Right atrium auricular region (tissue), 2 donors: Measurements from ENCODE around the gene IFIT2. TPM values are rescaled to one million over a fixed set of nuclear protein-coding genes. Genes with fewer than 3 reads are reported as not detected.

Experiments used
- DNase-seq: peaks from one replicate; pipeline ENCODE4 v3.0.0-alpha.2; 2019; ENCODE audit warnings: low spot score
- H3K27ac ChIP-seq, 2 donors: fragments of 200-600 bp; sonication (generic); 1 replicate in 1 of 2; 2 replicates in 1 of 2; pipeline ENCODE4 v1.5.1; 2016 to 2019
- H3K27me3 ChIP-seq, 2 donors: fragments of 200-600 bp; sonication (generic); one replicate each; pipeline versions ENCODE4 v1.5.1 to v1.6.0; 2017 to 2019
- H3K36me3 ChIP-seq: fragments of 200-600 bp; sonication (generic); one replicate; pipeline ENCODE4 v1.5.1; 2016
- H3K4me1 ChIP-seq, 2 donors: fragments of 200-600 bp; sonication (generic); one replicate each; pipeline versions ENCODE4 v1.5.1 to v1.6.0; 2017 to 2019
- H3K4me3 ChIP-seq, 2 donors: fragments of 200-600 bp; sonication (generic); 1 replicate in 1 of 2; 2 replicates in 1 of 2; pipeline ENCODE4 v1.5.1; 2017 to 2019; ENCODE audit warnings: mild to moderate bottlenecking in 1 of 2, moderate library complexity in 1 of 2
- H3K9me3 ChIP-seq, 2 donors: fragments of 200-600 bp; sonication (generic); one replicate each; pipeline ENCODE4 v1.5.1; 2019
- total RNA-seq, 2 donors: library from RNA; depleted of rRNA; stranded (reverse); fragments of >200 nt; gene quantifications; one replicate each; pipeline ENCODE4 v1.1.0, GENCODE V29; 2016
- TF ChIP-seq, protein P1 (sequence below), 2 donors: fragments of 200-600 bp; sonication (generic); IDR thresholded peaks; one replicate each; pipeline ENCODE4 v1.5.1; 2019; ENCODE audit warnings: antibody characterized with exemption in 2 of 2

IFIT2 gene
- total RNA-seq, 2 donors from 2014 or later = 2.6 TPM

DNA sequence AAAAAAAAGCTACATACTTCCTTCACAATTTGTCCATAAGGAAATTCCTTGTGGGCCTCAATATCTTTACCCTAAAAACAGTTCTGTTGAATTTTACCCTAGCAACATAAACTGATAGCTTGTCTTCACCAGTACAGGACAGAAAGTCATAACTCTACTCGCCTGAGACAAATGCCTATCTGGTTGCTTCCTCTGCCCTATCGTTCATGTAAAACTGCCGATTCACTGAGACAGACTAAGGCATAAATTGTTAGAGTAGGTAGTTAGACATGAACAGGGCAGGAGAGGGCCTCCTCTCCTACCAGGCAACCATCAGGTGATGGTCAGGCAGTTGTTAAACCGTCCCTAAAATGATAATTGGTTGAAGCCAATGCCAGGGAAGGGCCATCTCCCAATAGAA is 51.0 kb downstream of the IFIT2 start:
- Histone ChIP-seq H3K36me3 (no peaks in the 10 kb centered on the region), H3K27me3 (no peaks in the 10 kb centered on the region), H3K4me3 (no peak overlapping the region), H3K9me3 (no peaks in the 10 kb centered on the region), H3K27ac (peak overlapping the region in 1 of 2 donors; percentile 76), H3K4me1 (peaks cover 0 to 39% of the 10 kb centered on the region in 2 donors)
- no peak for DNase-seq
- TF ChIP-seq, protein P1, sequence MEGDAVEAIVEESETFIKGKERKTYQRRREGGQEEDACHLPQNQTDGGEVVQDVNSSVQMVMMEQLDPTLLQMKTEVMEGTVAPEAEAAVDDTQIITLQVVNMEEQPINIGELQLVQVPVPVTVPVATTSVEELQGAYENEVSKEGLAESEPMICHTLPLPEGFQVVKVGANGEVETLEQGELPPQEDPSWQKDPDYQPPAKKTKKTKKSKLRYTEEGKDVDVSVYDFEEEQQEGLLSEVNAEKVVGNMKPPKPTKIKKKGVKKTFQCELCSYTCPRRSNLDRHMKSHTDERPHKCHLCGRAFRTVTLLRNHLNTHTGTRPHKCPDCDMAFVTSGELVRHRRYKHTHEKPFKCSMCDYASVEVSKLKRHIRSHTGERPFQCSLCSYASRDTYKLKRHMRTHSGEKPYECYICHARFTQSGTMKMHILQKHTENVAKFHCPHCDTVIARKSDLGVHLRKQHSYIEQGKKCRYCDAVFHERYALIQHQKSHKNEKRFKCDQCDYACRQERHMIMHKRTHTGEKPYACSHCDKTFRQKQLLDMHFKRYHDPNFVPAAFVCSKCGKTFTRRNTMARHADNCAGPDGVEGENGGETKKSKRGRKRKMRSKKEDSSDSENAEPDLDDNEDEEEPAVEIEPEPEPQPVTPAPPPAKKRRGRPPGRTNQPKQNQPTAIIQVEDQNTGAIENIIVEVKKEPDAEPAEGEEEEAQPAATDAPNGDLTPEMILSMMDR (IDR thresholded peaks at IDR 0.05) = no peak

GRCh38 chr10:89355394-89355931 is 53.6 kb downstream of the IFIT2 start:
- Histone ChIP-seq H3K4me3 (no peak overlapping the region), H3K36me3 (no peaks in the 10 kb centered on the region), H3K4me1 (peaks cover 0 to 20% of the 10 kb centered on the region in 2 donors), H3K27me3 (no peaks in the 10 kb centered on the region), H3K9me3 (no peaks in the 10 kb centered on the region), H3K27ac (no peak overlapping the region)
- TF ChIP-seq, protein P1 (IDR thresholded peaks at IDR 0.05) = no peak
- DNase-seq = no peak

DNA sequence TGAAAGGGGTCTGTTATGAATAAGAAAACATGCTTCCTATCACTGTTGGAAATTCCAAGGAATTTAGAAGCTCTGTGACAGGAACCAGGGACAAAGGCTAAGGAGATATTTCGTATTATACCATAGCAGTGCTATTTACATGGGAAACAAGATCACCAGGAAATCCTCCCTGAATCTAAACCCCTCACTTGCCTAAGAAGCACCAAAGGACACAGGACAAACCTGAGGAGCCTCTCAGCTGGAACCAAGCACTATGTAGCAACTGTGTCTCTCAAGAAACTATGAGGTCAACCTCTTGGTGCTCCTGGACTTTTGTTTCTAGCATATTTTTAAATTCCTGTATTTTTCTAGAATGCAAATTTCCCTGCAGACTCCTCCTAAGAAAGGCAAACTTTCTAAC is 55.2 kb downstream of the IFIT2 start:
- H3K36me3 ChIP-seq = no peaks in the 10 kb centered on the region
- no peak overlapping the region for H3K27ac ChIP-seq
- DNase-seq = no peak
- no peaks in the 10 kb centered on the region for H3K27me3 ChIP-seq
- peaks cover 0 to 3% of the 10 kb centered on the region in 2 donors for H3K4me1 ChIP-seq
- no peak overlapping the region for H3K4me3 ChIP-seq
- H3K9me3 ChIP-seq = no peaks in the 10 kb centered on the region
- TF ChIP-seq, protein P1 (IDR thresholded peaks at IDR 0.05) = no peak

DNA sequence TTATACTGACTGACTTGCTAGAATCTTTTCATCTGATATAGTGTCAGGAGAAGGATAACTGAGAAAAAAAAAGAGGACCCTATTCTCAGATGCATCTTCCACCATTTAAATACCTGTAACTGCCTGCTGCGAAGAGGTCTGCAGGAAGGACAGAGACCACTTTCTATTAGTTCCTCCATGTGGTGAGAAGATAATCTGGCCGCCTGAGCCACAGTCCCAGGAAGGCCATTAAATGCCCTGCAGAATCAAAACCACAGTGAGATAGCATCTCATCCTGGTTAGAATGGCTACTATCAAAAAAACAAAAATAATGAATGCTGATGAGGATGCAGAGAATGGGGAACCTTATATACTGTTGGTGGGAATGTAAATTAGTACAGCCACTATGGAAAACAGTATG is 56.1 kb downstream of the IFIT2 start:
- H3K36me3 ChIP-seq = no peaks in the 10 kb centered on the region
- no peak overlapping the region for H3K4me3 ChIP-seq
- H3K27ac ChIP-seq = no peak overlapping the region
- TF ChIP-seq, protein P1 (IDR thresholded peaks at IDR 0.05) = no peak
- no peaks in the 10 kb centered on the region for H3K9me3 ChIP-seq
- H3K4me1 ChIP-seq = peaks cover 0 to 3% of the 10 kb centered on the region in 2 donors
- DNase-seq = no peak
- H3K27me3 ChIP-seq = no peaks in the 10 kb centered on the region

Other genes with a start within 250 kb of the IFIT2 start
- gene CH25H, start 94.7 kb upstream of the IFIT2 start, total RNA-seq = 1 to 10 TPM in 1 of 2 donors, under 1 TPM in 1; 0.98 to 1.8 TPM
- gene LIPA, start 50.3 kb upstream of the IFIT2 start, total RNA-seq = 10 to 100 TPM; 17.6 to 25.7 TPM
- 1 to 10 TPM; 6.3 to 6.5 TPM for gene IFIT3, start 26.0 kb downstream of the IFIT2 start, total RNA-seq
- gene IFIT1B, start 76.0 kb downstream of the IFIT2 start, total RNA-seq = under 1 TPM in 1 of 2 donors, not detected in 1; 0.24 TPM
- 10 to 100 TPM in 1 of 2 donors, 1 to 10 TPM in 1; 6.7 to 10.6 TPM for gene IFIT1, start 90.6 kb downstream of the IFIT2 start, total RNA-seq
- 10 to 100 TPM in 1 of 2 donors, 1 to 10 TPM in 1; 6.9 to 11.1 TPM for gene IFIT5, start 112.5 kb downstream of the IFIT2 start, total RNA-seq
- gene SLC16A12, start 233.5 kb downstream of the IFIT2 start, total RNA-seq = 10 to 100 TPM in 1 of 2 donors, 1 to 10 TPM in 1; 6.0 to 10.0 TPM